PC-3 (cell line): ENCODE measurements around the gene LAT.

ENCODE experiments used
- EZH2 ChIP-seq: fragments of 300-600 bp; sonication (generic); IDR thresholded peaks from one replicate; pipeline ENCODE4 v1.6.1; 2017; ENCODE audit warnings: antibody characterized with exemption, mild to moderate bottlenecking, low read length; ENCODE audit not compliant: unreplicated experiment
- TF ChIP-seq, protein P1 (sequence below): fragments of 300-600 bp; sonication (generic); conservative IDR thresholded peaks from 2 replicates; pipeline ENCODE4 v1.5.1; 2017; ENCODE audit warnings: antibody characterized with exemption, low read depth, mild to moderate bottlenecking, low read length

DNA sequence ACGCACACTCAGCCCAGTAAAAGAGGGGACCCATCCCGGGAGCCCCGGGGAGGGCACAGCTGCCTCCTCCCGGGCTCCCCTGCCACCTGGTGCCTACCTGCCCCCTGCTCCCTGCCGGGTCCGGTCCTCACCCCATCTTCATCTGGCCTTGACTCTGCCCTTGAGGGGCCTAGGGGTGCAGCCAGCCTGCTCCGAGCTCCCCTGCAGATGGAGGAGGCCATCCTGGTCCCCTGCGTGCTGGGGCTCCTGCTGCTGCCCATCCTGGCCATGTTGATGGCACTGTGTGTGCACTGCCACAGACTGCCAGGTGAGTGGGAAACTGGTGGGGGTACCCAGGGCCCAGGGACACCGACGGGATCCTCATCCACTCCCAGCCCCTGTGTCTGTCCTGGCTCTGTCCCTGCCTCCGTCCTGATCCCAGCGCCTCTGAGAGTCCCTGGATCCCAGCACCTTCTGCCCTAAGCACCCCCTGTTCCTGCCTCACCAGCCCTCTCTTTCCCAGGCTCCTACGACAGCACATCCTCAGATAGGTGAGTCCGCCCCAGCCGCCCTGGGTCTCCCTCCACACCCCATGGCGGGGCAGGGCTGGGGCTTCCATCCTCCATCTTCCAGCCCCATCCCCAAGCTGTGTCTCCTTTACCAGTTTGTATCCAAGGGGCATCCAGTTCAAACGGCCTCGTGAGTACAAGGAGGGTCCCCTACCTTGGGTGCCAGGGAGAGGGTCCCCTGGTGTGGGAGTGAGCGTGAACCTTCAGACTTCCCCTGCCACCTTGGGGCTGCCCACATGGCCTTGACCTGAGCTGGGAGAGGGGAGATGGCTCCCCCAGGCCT is 574 bp downstream of the LAT start:
- TF ChIP-seq, protein P1, sequence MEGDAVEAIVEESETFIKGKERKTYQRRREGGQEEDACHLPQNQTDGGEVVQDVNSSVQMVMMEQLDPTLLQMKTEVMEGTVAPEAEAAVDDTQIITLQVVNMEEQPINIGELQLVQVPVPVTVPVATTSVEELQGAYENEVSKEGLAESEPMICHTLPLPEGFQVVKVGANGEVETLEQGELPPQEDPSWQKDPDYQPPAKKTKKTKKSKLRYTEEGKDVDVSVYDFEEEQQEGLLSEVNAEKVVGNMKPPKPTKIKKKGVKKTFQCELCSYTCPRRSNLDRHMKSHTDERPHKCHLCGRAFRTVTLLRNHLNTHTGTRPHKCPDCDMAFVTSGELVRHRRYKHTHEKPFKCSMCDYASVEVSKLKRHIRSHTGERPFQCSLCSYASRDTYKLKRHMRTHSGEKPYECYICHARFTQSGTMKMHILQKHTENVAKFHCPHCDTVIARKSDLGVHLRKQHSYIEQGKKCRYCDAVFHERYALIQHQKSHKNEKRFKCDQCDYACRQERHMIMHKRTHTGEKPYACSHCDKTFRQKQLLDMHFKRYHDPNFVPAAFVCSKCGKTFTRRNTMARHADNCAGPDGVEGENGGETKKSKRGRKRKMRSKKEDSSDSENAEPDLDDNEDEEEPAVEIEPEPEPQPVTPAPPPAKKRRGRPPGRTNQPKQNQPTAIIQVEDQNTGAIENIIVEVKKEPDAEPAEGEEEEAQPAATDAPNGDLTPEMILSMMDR, result no peak
- no peak for TF ChIP-seq EZH2
